ENCODE results near the gene TRAT1.
A peak's percentile ranks its signal among the peaks of the same experiment; 100 is the strongest.
"Not testable (repeated sequence)": the region's sequence is repeated elsewhere in the genome, so short reads cannot be mapped to it uniquely, and the experiment has no call there.

TRAT1 gene

GRCh38 chr3:108822123-108822897 is at the start of gene TRAT1:
Gene TRAT1, plus strand, starts transcription at chr3:108822786. Its CDS starts 142 bp downstream, at chr3:108822928.
- DNase-seq, result peak in 1 of 2 donors; percentile 62

- DNase-seq, result no peak
Observed at GRCh38 chr3:108775649-108776048, 46.9 kb upstream of the TRAT1 start.

- DNase-seq, result no peak
Observed at GRCh38 chr3:108779496-108779895, 43.1 kb upstream of the TRAT1 start.

- DNase-seq, result peak; percentile 42 to 46
Observed at GRCh38 chr3:108780235-108780634, 42.4 kb upstream of the TRAT1 start.

- DNase-seq, result no peak
Observed at GRCh38 chr3:108791473-108791872, 31.1 kb upstream of the TRAT1 start.

GRCh38 chr3:108804437-108804836 is 18.1 kb upstream of the TRAT1 start:
- no peak for DNase-seq

GRCh38 chr3:108804966-108805365 is 17.6 kb upstream of the TRAT1 start:
- DNase-seq, result no peak

- DNase-seq, result peak; percentile 48 to 80
Observed at GRCh38 chr3:108806316-108806715, 16.3 kb upstream of the TRAT1 start.

GRCh38 chr3:108818404-108818803 is 4.2 kb upstream of the TRAT1 start:
- DNase-seq, result peak; percentile 71 to 85

GRCh38 chr3:108820586-108820985 is 2.0 kb upstream of the TRAT1 start:
- no peak for DNase-seq

GRCh38 chr3:108823227-108823626 is 641 bp downstream of the TRAT1 start:
- DNase-seq, result no peak

- DNase-seq, result not testable (repeated sequence)
Observed at GRCh38 chr3:108823803-108824202, 1.2 kb downstream of the TRAT1 start.

- no peak for DNase-seq
Observed at GRCh38 chr3:108826309-108827187, 4.0 kb downstream of the TRAT1 start.

GRCh38 chr3:108830381-108830780 is 7.8 kb downstream of the TRAT1 start:
- DNase-seq, result no peak

- no peak for DNase-seq
Observed at GRCh38 chr3:108830991-108831614, 8.5 kb downstream of the TRAT1 start.

GRCh38 chr3:108833611-108834010 is 11.0 kb downstream of the TRAT1 start:
- DNase-seq, result peak in 1 of 2 donors; percentile 51

- peak in 1 of 2 donors; percentile 58 for DNase-seq
Observed at GRCh38 chr3:108834551-108834950, 12.0 kb downstream of the TRAT1 start.

- peak; percentile 33 to 64 for DNase-seq
Observed at GRCh38 chr3:108835101-108835500, 12.5 kb downstream of the TRAT1 start.

- peak; percentile 34 to 59 for DNase-seq
Observed at GRCh38 chr3:108838436-108838835, 15.8 kb downstream of the TRAT1 start.

- no peak for DNase-seq
Observed at GRCh38 chr3:108845709-108846293, 23.2 kb downstream of the TRAT1 start.

- DNase-seq, result no peak
Observed at GRCh38 chr3:108847187-108847586, 24.6 kb downstream of the TRAT1 start.

GRCh38 chr3:108849075-108849474 is 26.5 kb downstream of the TRAT1 start:
- no peak for DNase-seq

- no peak for DNase-seq
Observed at GRCh38 chr3:108861401-108861800, 38.8 kb downstream of the TRAT1 start.
